Neural progenitor cell (in vitro differentiated cells): Measurements from ENCODE around the gene IL20RB. TPM values are rescaled to one million over a fixed set of nuclear protein-coding genes. Genes with fewer than 3 reads are reported as not detected.

Source experiments
- DNase-seq: peaks from one replicate; pipeline ENCODE4 v3.0.0-alpha.2; 2016; ENCODE audit warnings: low spot score
- H2AFZ ChIP-seq: fragments of 200-600 bp; sonication (generic); replicated peaks from 2 replicates; pipeline ENCODE4 v1.6.1; 2016; ENCODE audit warnings: antibody characterized with exemption
- H3F3A ChIP-seq: fragments of 200-600 bp; sonication (generic); 2 replicates; pipeline ENCODE4 v1.6.1; 2016; ENCODE audit warnings: antibody characterized with exemption, low read depth
- H3K27ac ChIP-seq: fragments of 200-600 bp; sonication (generic); 2 replicates; pipeline ENCODE4 v1.5.1; 2016; ENCODE audit warnings: mild to moderate bottlenecking
- H3K27me3 ChIP-seq: fragments of 200-600 bp; sonication (generic); 2 replicates; pipeline ENCODE4 v1.6.1; 2016; ENCODE audit warnings: mild to moderate bottlenecking, moderate library complexity
- H3K36me3 ChIP-seq: fragments of 200-600 bp; sonication (generic); 2 replicates; pipeline ENCODE4 v1.5.1; 2016
- H3K4me1 ChIP-seq: fragments of 200-600 bp; sonication (generic); 2 replicates; pipeline ENCODE4 v1.6.1; 2016; ENCODE audit warnings: mixed run types
- H3K4me2 ChIP-seq: fragments of 200-600 bp; sonication (generic); 2 replicates; pipeline ENCODE4 v1.6.1; 2016
- H3K4me3 ChIP-seq: fragments of 200-600 bp; sonication (generic); 2 replicates; pipeline ENCODE4 v1.5.1; 2016
- H3K79me2 ChIP-seq: fragments of 200-600 bp; sonication (generic); 2 replicates; pipeline ENCODE4 v1.6.1; 2016; ENCODE audit warnings: low read depth
- H3K9ac ChIP-seq: fragments of 200-600 bp; sonication (generic); 2 replicates; pipeline ENCODE4 v1.6.1; 2016
- H3K9me3 ChIP-seq: fragments of 200-600 bp; sonication (generic); 2 replicates; pipeline ENCODE4 v1.5.1; 2016; ENCODE audit warnings: low read depth
- H4K20me1 ChIP-seq: fragments of 200-600 bp; sonication (generic); 2 replicates; pipeline ENCODE4 v1.6.1; 2016; ENCODE audit warnings: low read depth
- H3K27ac Mint-ChIP-seq: 3 replicates; pipeline ENCODE4 v1.8.0; 2021; ENCODE audit warnings: mixed read lengths
- H3K27me3 Mint-ChIP-seq: 2 replicates; pipeline ENCODE4 v1.8.0; 2022; ENCODE audit warnings: low read depth, mild to moderate bottlenecking, inconsistent platforms, moderate library complexity, mixed read lengths; ENCODE audit not compliant: insufficient read depth
- H3K36me3 Mint-ChIP-seq: 3 replicates; pipeline ENCODE4 v1.8.0; 2021; ENCODE audit warnings: mixed read lengths
- H3K4me1 Mint-ChIP-seq: 3 replicates; pipeline ENCODE4 v1.8.0; 2021; ENCODE audit warnings: mixed read lengths
- H3K4me3 Mint-ChIP-seq: 3 replicates; pipeline ENCODE4 v1.8.0; 2021; ENCODE audit warnings: mild to moderate bottlenecking, moderate library complexity, mixed read lengths
- H3K9me3 Mint-ChIP-seq: 3 replicates; pipeline ENCODE4 v1.8.0; 2020; ENCODE audit warnings: mixed read lengths
- CTCF ChIP-seq: fragments of 200-600 bp; sonication (generic); IDR thresholded peaks from 2 replicates; pipeline ENCODE4 v1.5.1; 2017; ENCODE audit warnings: antibody characterized with exemption, mild to moderate bottlenecking
- EZH2 ChIP-seq: fragments of 200-600 bp; sonication (generic); IDR thresholded peaks from 2 replicates; pipeline ENCODE4 v1.6.1; 2017; ENCODE audit warnings: antibody characterized with exemption, mild to moderate bottlenecking, moderate library complexity
- EZH2phosphoT487 ChIP-seq: fragments of 200-600 bp; sonication (generic); IDR thresholded peaks from 2 replicates; pipeline ENCODE4 v1.6.1; 2017; ENCODE audit warnings: antibody characterized with exemption
- total RNA-seq: library from RNA; depleted of rRNA; stranded (reverse); fragments of >200 nt; gene quantifications from 2 replicates; pipeline ENCODE4 v1.2.3, GENCODE V29; 2015; ENCODE audit warnings: low replicate concordance

The IL20RB gene
- total RNA-seq, 1 donor from 2014 or later = 2.5 TPM

GRCh38 chr3:136950623-136951022 is 7.2 kb upstream of the IL20RB start:
- Mint-ChIP-seq H3K36me3 (peaks cover 14% of the 10 kb centered on the region), H3K4me1 (no peaks in the 10 kb centered on the region), H3K4me3 (no peak overlapping the region), H3K9me3 (no peaks in the 10 kb centered on the region), H3K27me3 (no peaks in the 10 kb centered on the region), H3K27ac (no peak overlapping the region)
- H3K27ac ChIP-seq = no peak overlapping the region
- DNase-seq = no peak
- H3K4me2 ChIP-seq = no peak overlapping the region
- no peaks in the 10 kb centered on the region for H3K4me1 ChIP-seq
- no peak overlapping the region for H3K9ac ChIP-seq
- no peak overlapping the region for H2AFZ ChIP-seq
- no peak overlapping the region for H3K4me3 ChIP-seq
- TF ChIP-seq CTCF = no peak
- TF ChIP-seq EZH2phosphoT487 = no peak
- TF ChIP-seq EZH2 = no peak
- H3K27me3 ChIP-seq = no peaks in the 10 kb centered on the region
- no peaks in the 10 kb centered on the region for H4K20me1 ChIP-seq
- no peaks in the 10 kb centered on the region for H3K79me2 ChIP-seq
- H3F3A ChIP-seq = no peaks in the 10 kb centered on the region
- peaks cover 3% of the 10 kb centered on the region for H3K36me3 ChIP-seq
- no peaks in the 10 kb centered on the region for H3K9me3 ChIP-seq

- H3K4me1 Mint-ChIP-seq = peaks cover 5% of the 10 kb centered on the region
- Histone ChIP-seq H3K4me1 (no peaks in the 10 kb centered on the region), H3F3A (no peaks in the 10 kb centered on the region), H3K27me3 (no peaks in the 10 kb centered on the region), H3K36me3 (no peaks in the 10 kb centered on the region), H3K9ac (no peak overlapping the region), H4K20me1 (no peaks in the 10 kb centered on the region), H3K9me3 (no peaks in the 10 kb centered on the region), H3K4me3 (no peak overlapping the region), H3K27ac (no peak overlapping the region), H2AFZ (no peak overlapping the region), H3K79me2 (no peaks in the 10 kb centered on the region), H3K4me2 (no peak overlapping the region)
- H3K36me3 Mint-ChIP-seq = peaks cover 1% of the 10 kb centered on the region
- H3K27ac Mint-ChIP-seq = no peak overlapping the region
- H3K4me3 Mint-ChIP-seq = no peak overlapping the region
- H3K9me3 Mint-ChIP-seq = no peaks in the 10 kb centered on the region
- H3K27me3 Mint-ChIP-seq = no peaks in the 10 kb centered on the region
- no peak for DNase-seq
- TF ChIP-seq EZH2 (no peak), CTCF (no peak), EZH2phosphoT487 (no peak)
Measured at GRCh38 chr3:136952292-136952691, 5.5 kb upstream of the IL20RB start.

GRCh38 chr3:136954251-136954650 is 3.5 kb upstream of the IL20RB start:
- no peak overlapping the region for H3K27ac Mint-ChIP-seq
- Histone ChIP-seq H3K27ac (no peak overlapping the region), H3K9me3 (no peaks in the 10 kb centered on the region), H3K4me1 (no peaks in the 10 kb centered on the region), H3K36me3 (no peaks in the 10 kb centered on the region), H3K79me2 (no peaks in the 10 kb centered on the region), H3K9ac (no peak overlapping the region), H4K20me1 (no peaks in the 10 kb centered on the region), H3K27me3 (no peaks in the 10 kb centered on the region), H3K4me3 (no peak overlapping the region), H3K4me2 (no peak overlapping the region), H3F3A (no peaks in the 10 kb centered on the region), H2AFZ (no peak overlapping the region)
- H3K4me1 Mint-ChIP-seq = peaks cover 5% of the 10 kb centered on the region
- no peaks in the 10 kb centered on the region for H3K27me3 Mint-ChIP-seq
- DNase-seq = no peak
- H3K36me3 Mint-ChIP-seq = no peaks in the 10 kb centered on the region
- H3K9me3 Mint-ChIP-seq = no peaks in the 10 kb centered on the region
- no peak for TF ChIP-seq EZH2
- TF ChIP-seq CTCF = no peak
- no peak for TF ChIP-seq EZH2phosphoT487
- no peak overlapping the region for H3K4me3 Mint-ChIP-seq
